ENCODE results near the gene SEMA6C. TPM values are rescaled to one million over a fixed set of nuclear protein-coding genes. Genes with fewer than 3 reads are reported as not detected.

The SEMA6C gene
- total and polyA plus RNA-seq, 2 of the 13 experiments (the other 11 are each of a cell fraction or from before 2014, with no cell fraction given) = 1.4 to 2.9 TPM

- POLR2A ChIA-PET = no interaction called here
- H2AFZ ChIP-seq (ENCODE audit: low read length) = no peak overlapping the region
- in situ Hi-C loops (cut with HindIII; ENCODE audit: extremely low pct_ligation_motif_present, low pct_unique_long_range_greater_than_20kb) = no loop called here
- no peaks in the 10 kb centered on the region for H4K20me1 ChIP-seq (ENCODE audit: insufficient read depth, low read length)
- 69% methylated on average over 5 of the region's 5 CpGs for WGBS (ENCODE audit: low lambda C conversion rate)
- intact Hi-C loops (cut with micrococcal nuclease; ENCODE audit: unreplicated experiment) = no loop called here
- FAIRE-seq (no peak), ATAC-seq (no peak), DNase-seq (ENCODE audit: low spot score) (no peak)
- TF ChIP-seq ZNF724P (CRISPR knock-in tag; IDR thresholded peaks at IDR 0.05; ENCODE audit: borderline replicate concordance) (no peak), ZNF558 (CRISPR knock-in tag; IDR thresholded peaks at IDR 0.05; ENCODE audit: borderline replicate concordance) (no peak), ZKSCAN1 (IDR thresholded peaks at IDR 0.05; ENCODE audit: low read length) (no peak)
- CTCF ChIA-PET (ENCODE audit: low intra/inter-chr PET ratio, low total read pairs) = no interaction called here
- no peak overlapping the region for H3K27ac ChIP-seq (ENCODE audit: extremely low read length, insufficient read depth, low read length)
- H3K27me3 ChIP-seq (ENCODE audit: control insufficient read depth in 1 of 2, insufficient read depth in 2 of 2, low read length in 2 of 2) = no peaks in the 10 kb centered on the region
- H3K36me3 ChIP-seq (replicated peaks in 1 of 2; ENCODE audit: control insufficient read depth in 1 of 2, insufficient read depth in 2 of 2, low read length in 2 of 2) = no peaks in the 10 kb centered on the region
- no TSS peak for BruUV-seq (replicated peaks)
- H3K9ac ChIP-seq (ENCODE audit: insufficient read depth, low read depth, low read length) = no peak overlapping the region
- H3K4me1 ChIP-seq (ENCODE audit: insufficient read depth, low read length) = peaks cover 33% of the 10 kb centered on the region
- H3K4me3 ChIP-seq (replicated peaks in 1 of 3; ENCODE audit: insufficient read depth in 1 of 3, low read depth in 2 of 3, low read length in 3 of 3) = no peak overlapping the region
- H3K4me2 ChIP-seq (ENCODE audit: low read depth, low read length) = no peak overlapping the region
- H3K9me3 ChIP-seq (ENCODE audit: low read length) = no peaks in the 10 kb centered on the region
- no peaks in the 10 kb centered on the region for H3K79me2 ChIP-seq (ENCODE audit: insufficient read depth, low read length)
Measured at GRCh38 chr1:151143986-151144385, 2.4 kb downstream of the SEMA6C start.

DNA sequence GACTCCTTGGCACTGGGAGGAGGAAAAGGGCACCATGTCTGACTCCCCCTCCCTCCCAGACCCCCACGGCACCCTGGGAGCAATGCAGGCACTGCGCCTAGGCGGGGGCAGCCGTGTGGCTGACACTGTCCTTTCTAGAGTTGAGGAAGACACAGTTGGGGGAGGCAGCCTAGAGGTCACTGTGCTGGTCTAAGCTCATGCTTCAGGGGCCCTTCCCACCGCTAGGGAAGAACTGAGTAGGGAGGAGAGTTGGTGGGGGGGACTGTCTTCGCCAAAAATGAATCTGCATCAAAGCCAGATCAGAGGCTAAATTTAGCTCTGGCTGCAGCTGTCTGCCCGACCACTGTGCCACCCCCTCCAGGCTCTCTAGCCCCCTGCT is 3.4 kb downstream of the SEMA6C start:
- BruUV-seq (replicated peaks) = no TSS peak
- H3K27ac ChIP-seq (ENCODE audit: extremely low read length, insufficient read depth, low read length) = no peak overlapping the region
- FAIRE-seq = no peak
- no peak overlapping the region for H3K9ac ChIP-seq (ENCODE audit: insufficient read depth, low read depth, low read length)
- TF ChIP-seq ZNF280D (CRISPR knock-in tag; IDR thresholded peaks at IDR 0.05) = no peak
- TF ChIP-seq KDM2A (CRISPR knock-in tag; IDR thresholded peaks at IDR 0.05; ENCODE audit: borderline replicate concordance, low read depth) = no peak
- TF ChIP-seq ZBTB20 (CRISPR knock-in tag; IDR thresholded peaks at IDR 0.05; ENCODE audit: borderline replicate concordance, low read depth) = no peak
- TF ChIP-seq ZNF644 (CRISPR knock-in tag; IDR thresholded peaks at IDR 0.05; ENCODE audit: low read depth) = no peak
- no peak for TF ChIP-seq ZNF781 (CRISPR knock-in tag; IDR thresholded peaks at IDR 0.05; ENCODE audit: borderline replicate concordance, not compliant biosample characterization)
- no peak for TF ChIP-seq PAF1 (CRISPR knock-in tag; IDR thresholded peaks at IDR 0.05)
- no peak for TF ChIP-seq EED (CRISPR knock-in tag; IDR thresholded peaks at IDR 0.05)
- TF ChIP-seq ZNF33B (CRISPR knock-in tag; IDR thresholded peaks at IDR 0.05) = no peak
- no peak for TF ChIP-seq ZNF543 (CRISPR knock-in tag; IDR thresholded peaks at IDR 0.05)
- TF ChIP-seq TBL1XR1 (IDR thresholded peaks at IDR 0.05; ENCODE audit: borderline replicate concordance, low read length, partially characterized antibody) = no peak
- TF ChIP-seq ZNF282 (IDR thresholded peaks at IDR 0.05; ENCODE audit: partially characterized antibody) = no peak
- no peak for TF ChIP-seq RXRA (CRISPR knock-in tag; IDR thresholded peaks at IDR 0.05)
- TF ChIP-seq ZBTB37 (CRISPR knock-in tag; IDR thresholded peaks at IDR 0.05) = no peak
- ATAC-seq = no peak
- no peak overlapping the region for H2AFZ ChIP-seq (ENCODE audit: low read length)
- H3K36me3 ChIP-seq (replicated peaks in 1 of 2; ENCODE audit: control insufficient read depth in 1 of 2, insufficient read depth in 2 of 2, low read length in 2 of 2) = no peaks in the 10 kb centered on the region
- H3K4me2 ChIP-seq (ENCODE audit: low read depth, low read length) = no peak overlapping the region
- H3K79me2 ChIP-seq (ENCODE audit: insufficient read depth, low read length) = no peaks in the 10 kb centered on the region
- DNase-seq (ENCODE audit: low spot score) = no peak
- no peak overlapping the region for H3K4me3 ChIP-seq (replicated peaks in 1 of 3; ENCODE audit: insufficient read depth in 1 of 3, low read depth in 2 of 3, low read length in 3 of 3)
- CTCF ChIA-PET (ENCODE audit: low intra/inter-chr PET ratio, low total read pairs) = no interaction called here
- intact Hi-C loops (cut with micrococcal nuclease; ENCODE audit: unreplicated experiment) (no loop called here), in situ Hi-C loops (cut with HindIII; ENCODE audit: extremely low pct_ligation_motif_present, low pct_unique_long_range_greater_than_20kb) (no loop called here)
- H3K4me1 ChIP-seq (ENCODE audit: insufficient read depth, low read length) = peaks cover 26% of the 10 kb centered on the region
- POLR2A ChIA-PET = no interaction called here
- H3K9me3 ChIP-seq (ENCODE audit: low read length) = no peaks in the 10 kb centered on the region
- H3K27me3 ChIP-seq (ENCODE audit: control insufficient read depth in 1 of 2, insufficient read depth in 2 of 2, low read length in 2 of 2) = no peaks in the 10 kb centered on the region
- no peaks in the 10 kb centered on the region for H4K20me1 ChIP-seq (ENCODE audit: insufficient read depth, low read length)
- WGBS (ENCODE audit: low lambda C conversion rate) = 85% methylated on average over 7 of the region's 7 CpGs
